ENCODE measurements around the gene ARHGEF6. TPM values are rescaled to one million over a fixed set of nuclear protein-coding genes. Genes with fewer than 3 reads are reported as not detected.
"Not testable (repeated sequence)": the region's sequence is repeated elsewhere in the genome, so short reads cannot be mapped to it uniquely, and the experiment has no call there.

ARHGEF6 gene
- total RNA-seq, 1 experiment from 2014 or later = 5.1 TPM

- TF ChIP-seq ARID4B (CRISPR knock-in tag; IDR thresholded peaks at IDR 0.05; ENCODE audit: borderline replicate concordance) = no peak
- TF ChIP-seq ZNF219 (CRISPR knock-in tag; IDR thresholded peaks at IDR 0.05; ENCODE audit: borderline replicate concordance) = no peak
- no peak for TF ChIP-seq TEAD4 (CRISPR knock-in tag; IDR thresholded peaks at IDR 0.05)
- TF ChIP-seq FOXP4 (CRISPR knock-in tag; IDR thresholded peaks at IDR 0.05) = no peak
- TF ChIP-seq FOXJ3 (CRISPR knock-in tag; IDR thresholded peaks at IDR 0.05; ENCODE audit: borderline replicate concordance) = no peak
- no peak for TF ChIP-seq ZNF423 (CRISPR knock-in tag; IDR thresholded peaks at IDR 0.05)
- TF ChIP-seq FOXK1 (CRISPR knock-in tag; IDR thresholded peaks at IDR 0.05) = no peak
- no peak for TF ChIP-seq E2F4 (CRISPR knock-in tag; IDR thresholded peaks at IDR 0.05; ENCODE audit: borderline replicate concordance, low read depth)
- no peak for TF ChIP-seq ZSCAN18 (CRISPR knock-in tag; IDR thresholded peaks at IDR 0.05)
Measured at GRCh38 chrX:136797787-136798186, 17.1 kb upstream of the ARHGEF6 start (continued).

- H3K4me3 Mint-ChIP-seq; CTCF ChIA-PET; ATAC-seq; DNase-seq (ENCODE audit: low spot score); POLR2A ChIA-PET; H3K27ac Mint-ChIP-seq; H3K27me3 Mint-ChIP-seq (ENCODE audit: low read depth); H3K36me3 Mint-ChIP-seq: not testable (repeated sequence)
- Mint-ChIP-seq H3K4me1 (peaks cover 21% of the 10 kb centered on the region), H3K9me3 (peaks cover 12% of the 10 kb centered on the region)
Measured at GRCh38 chrX:136795132-136795531, 14.4 kb upstream of the ARHGEF6 start.

- H3K27me3 Mint-ChIP-seq (ENCODE audit: low read depth); POLR2A ChIA-PET; DNase-seq (ENCODE audit: low spot score); ATAC-seq; H3K36me3 Mint-ChIP-seq; H3K4me3 Mint-ChIP-seq; CTCF ChIA-PET: not testable (repeated sequence)
- peaks cover 12% of the 10 kb centered on the region for H3K9me3 Mint-ChIP-seq
- peak overlapping the region; percentile 40; the same call in 1 of the 2 replicates for H3K27ac Mint-ChIP-seq
- H3K4me1 Mint-ChIP-seq = peaks cover 21% of the 10 kb centered on the region
Measured at GRCh38 chrX:136794660-136795059, 13.9 kb upstream of the ARHGEF6 start.

GRCh38 chrX:136794080-136794479, 13.3 kb upstream of the ARHGEF6 start:
- H3K9me3 Mint-ChIP-seq = peaks cover 12% of the 10 kb centered on the region
- POLR2A ChIA-PET = no interaction called here
- peak; percentile 60 for ATAC-seq
- no peak for TF ChIP-seq ZNF396 (CRISPR knock-in tag; IDR thresholded peaks at IDR 0.05; ENCODE audit: borderline replicate concordance)
- TF ChIP-seq AR (CRISPR knock-in tag; IDR thresholded peaks at IDR 0.05) = no peak
- no peak for TF ChIP-seq ARID4B (CRISPR knock-in tag; IDR thresholded peaks at IDR 0.05; ENCODE audit: borderline replicate concordance)
- TF ChIP-seq ZNF317 (CRISPR knock-in tag; IDR thresholded peaks at IDR 0.05; ENCODE audit: borderline replicate concordance, low read depth) = no peak
- no peak for TF ChIP-seq ZBTB21 (CRISPR knock-in tag; IDR thresholded peaks at IDR 0.05; ENCODE audit: borderline replicate concordance)

More at GRCh38 chrX:136794080-136794479, 13.3 kb upstream of the ARHGEF6 start:
- no peak overlapping the region for H3K4me3 Mint-ChIP-seq
- peaks cover 5% of the 10 kb centered on the region for H3K36me3 Mint-ChIP-seq
- no peaks in the 10 kb centered on the region for H3K27me3 Mint-ChIP-seq (ENCODE audit: low read depth)
- H3K4me1 Mint-ChIP-seq = peaks cover 21% of the 10 kb centered on the region
- DNase-seq (ENCODE audit: low spot score) = no peak
- CTCF ChIA-PET = no interaction called here
- peak overlapping the region; percentile 82 for H3K27ac Mint-ChIP-seq

Data from WTC11 (cell line).